Bronchial epithelial cell (primary cell): ENCODE measurements around the gene RABGEF1. TPM values are rescaled to one million over a fixed set of nuclear protein-coding genes. Genes with fewer than 3 reads are reported as not detected.
"Not testable (repeated sequence)": the region's sequence is repeated elsewhere in the genome, so short reads cannot be mapped to it uniquely, and the experiment has no call there.

ENCODE experiments used
- DNase-seq: peaks from one replicate; pipeline ENCODE4 v3.0.0-alpha.2; 2010; ENCODE audit warnings: low read depth
- FAIRE-seq: peaks from 2 replicates; lab custom pipeline; 2011; peaks lifted over from hg19 to GRCh38; lab: Jason Lieb, UNC
- H3K27me3 ChIP-seq: 2 replicates; pipeline ENCODE4 v1.5.1; 2011; ENCODE audit warnings: low read length; ENCODE audit not compliant: control insufficient read depth, insufficient read depth
- H3K36me3 ChIP-seq: 2 replicates; pipeline ENCODE4 v1.5.1; 2011; ENCODE audit warnings: low read length; ENCODE audit not compliant: control insufficient read depth, insufficient read depth
- H3K4me3 ChIP-seq: 2 replicates; pipeline ENCODE4 v1.5.1; 2011; ENCODE audit warnings: mild to moderate bottlenecking, low read depth, low read length, control low read depth
- CTCF ChIP-seq: IDR thresholded peaks from 2 replicates; pipeline ENCODE4 v1.5.1; 2011; ENCODE audit warnings: mild to moderate bottlenecking, moderate library complexity, low read length, control low read depth, inconsistent platforms; ENCODE audit not compliant: insufficient read depth, severe bottlenecking
- total RNA-seq: library from RNA; depleted of rRNA; stranded (reverse); fragments of >200 nt; gene quantifications from 2 replicates; pipeline ENCODE4 v1.2.1, GENCODE V29; 2014

Gene RABGEF1
- total RNA-seq, 1 donor from 2014 or later = 35.3 TPM

GRCh38 chr7:66697449-66698438 is 42.8 kb upstream of the RABGEF1 start:
- peak; percentile 83 for FAIRE-seq
- DNase-seq = peak; percentile 31
- Histone ChIP-seq H3K4me3 (no peak overlapping the region), H3K27me3 (no peaks in the 10 kb centered on the region), H3K36me3 (peaks cover 3% of the 10 kb centered on the region)
- no peak for TF ChIP-seq CTCF

- Histone ChIP-seq H3K4me3 (no peak overlapping the region), H3K36me3 (peaks cover 3% of the 10 kb centered on the region), H3K27me3 (no peaks in the 10 kb centered on the region)
- DNase-seq (no peak), FAIRE-seq (no peak)
- no peak for TF ChIP-seq CTCF
Measured at GRCh38 chr7:66698652-66699205, 41.8 kb upstream of the RABGEF1 start.

- no peak for TF ChIP-seq CTCF
- Histone ChIP-seq H3K4me3 (no peak overlapping the region), H3K36me3 (peaks cover 1% of the 10 kb centered on the region), H3K27me3 (no peaks in the 10 kb centered on the region)
- FAIRE-seq (no peak), DNase-seq (no peak)
Measured at GRCh38 chr7:66699998-66700397, 40.5 kb upstream of the RABGEF1 start.

- FAIRE-seq = no peak
- peaks cover 1% of the 10 kb centered on the region for H3K36me3 ChIP-seq
- DNase-seq = no peak
- H3K4me3 ChIP-seq = no peak overlapping the region
- no peak for TF ChIP-seq CTCF
- no peaks in the 10 kb centered on the region for H3K27me3 ChIP-seq
Measured at GRCh38 chr7:66700633-66701131, 39.9 kb upstream of the RABGEF1 start.

- Histone ChIP-seq H3K4me3 (no peak overlapping the region), H3K27me3 (no peaks in the 10 kb centered on the region), H3K36me3 (peaks cover 4% of the 10 kb centered on the region)
- FAIRE-seq = no peak
- TF ChIP-seq CTCF = no peak
- no peak for DNase-seq
Measured at GRCh38 chr7:66707825-66708224, 32.7 kb upstream of the RABGEF1 start.

- not testable (repeated sequence) for FAIRE-seq, DNase-seq
Measured at GRCh38 chr7:66710752-66711151, 29.8 kb upstream of the RABGEF1 start.

More at GRCh38 chr7:66710752-66711151, 29.8 kb upstream of the RABGEF1 start:
- not testable (repeated sequence) for H3K27me3 ChIP-seq, H3K4me3 ChIP-seq, H3K36me3 ChIP-seq
